ENCODE results near the gene HSPA12B.

- TF ChIP-seq EP300 (IDR thresholded peaks at IDR 0.05; ENCODE audit: borderline replicate concordance in 1 of 2, low read depth in 2 of 2, low read length in 2 of 2) (no peak), CBX8 (IDR thresholded peaks at IDR 0.05; ENCODE audit: borderline replicate concordance, low read depth, low read length) (no peak), RAD21 (IDR thresholded peaks at IDR 0.05 in 1 of 2, conservative IDR thresholded peaks at IDR 0.05 in 1 of 2; ENCODE audit: low read depth in 2 of 2, low read length in 2 of 2) (no peak), ZNF274 (IDR thresholded peaks at IDR 0.05; ENCODE audit: borderline replicate concordance, extremely low read depth, low read length) (no peak)
Observed at GRCh38 chr20:3714092-3714491, 18.4 kb upstream of the HSPA12B start.

Data from H1 (cell line).